NCI-H526 treated with DMSO at 0.1 percent for 48 hours (cell line): Measurements from ENCODE around the gene WNT2B.

Experiments
- DNase-seq: peaks from one replicate; lab custom pipeline; 2025; lab: John Stamatoyannopoulos, UW

WNT2B gene

GRCh38 chr1:112504661-112505399, 3.9 kb upstream of the WNT2B start:
- DNase-seq: no peak

GRCh38 chr1:112505400-112505785, 3.4 kb upstream of the WNT2B start:
- no peak for DNase-seq

- no peak for DNase-seq
Measured at GRCh38 chr1:112505878-112506277, 2.9 kb upstream of the WNT2B start.

- DNase-seq: no peak
Measured at GRCh38 chr1:112506306-112506705, 2.5 kb upstream of the WNT2B start.

GRCh38 chr1:112506731-112507130, 2.0 kb upstream of the WNT2B start:
- no peak for DNase-seq

GRCh38 chr1:112507336-112507735, 1.4 kb upstream of the WNT2B start:
- DNase-seq: no peak

GRCh38 chr1:112507921-112508277, 866 bp upstream of the WNT2B start:
- no peak for DNase-seq

GRCh38 chr1:112509005-112509659, 367 bp downstream of the WNT2B start:
- no peak for DNase-seq

GRCh38 chr1:112509660-112510178, 954 bp downstream of the WNT2B start:
- no peak for DNase-seq

GRCh38 chr1:112510340-112510739, 1.6 kb downstream of the WNT2B start:
- DNase-seq: no peak

GRCh38 chr1:112511897-112512296, 3.1 kb downstream of the WNT2B start:
- DNase-seq: no peak

GRCh38 chr1:112513112-112513870, 4.5 kb downstream of the WNT2B start:
- no peak for DNase-seq

- no peak for DNase-seq
Measured at GRCh38 chr1:112514901-112515300, 6.1 kb downstream of the WNT2B start.

GRCh38 chr1:112515311-112516009, 6.7 kb downstream of the WNT2B start:
- DNase-seq: no peak

GRCh38 chr1:112516141-112516540, 7.4 kb downstream of the WNT2B start:
- DNase-seq: no peak

- no peak for DNase-seq
Measured at GRCh38 chr1:112517231-112517630, 8.5 kb downstream of the WNT2B start.

GRCh38 chr1:112517646-112518045, 8.9 kb downstream of the WNT2B start:
- no peak for DNase-seq

GRCh38 chr1:112518186-112518585, 9.4 kb downstream of the WNT2B start:
- DNase-seq: no peak

GRCh38 chr1:112520166-112520565, 11.4 kb downstream of the WNT2B start:
- DNase-seq: no peak

GRCh38 chr1:112522621-112523020, 13.9 kb downstream of the WNT2B start:
- no peak for DNase-seq

GRCh38 chr1:112524251-112524650, 15.5 kb downstream of the WNT2B start:
- DNase-seq: no peak

GRCh38 chr1:112524986-112525385, 16.2 kb downstream of the WNT2B start:
- DNase-seq: no peak
